ENCODE data around the gene CD248.

The CD248 gene

GRCh38 chr11:66340596-66341501 is 24.0 kb upstream of the CD248 start:
- no peak for DNase-seq

GRCh38 chr11:66339686-66340483 is 23.0 kb upstream of the CD248 start:
- no peak for DNase-seq

GRCh38 chr11:66339162-66339675 is 22.4 kb upstream of the CD248 start:
- no peak for DNase-seq

- no peak for DNase-seq
These were observed 21.7 kb upstream of the CD248 start for GRCh38 chr11:66338276-66339161.

- no peak for DNase-seq
These were observed 20.5 kb upstream of the CD248 start for GRCh38 chr11:66337103-66337899.

- DNase-seq, result no peak
These were observed 19.6 kb upstream of the CD248 start, which contains the start of gene RIN1 for GRCh38 chr11:66336234-66337102. Gene RIN1, minus strand, starts transcription at chr11:66336434. Its CDS starts 32 bp downstream, at chr11:66336402.

- DNase-seq, result no peak
These were observed 18.8 kb upstream of the CD248 start for GRCh38 chr11:66335531-66336233.

- no peak for DNase-seq
These were observed 18.0 kb upstream of the CD248 start for GRCh38 chr11:66334605-66335442.

- DNase-seq, result no peak
These were observed 17.2 kb upstream of the CD248 start for GRCh38 chr11:66333896-66334604.

- no peak for DNase-seq
These were observed 16.5 kb upstream of the CD248 start for GRCh38 chr11:66333220-66333877.

GRCh38 chr11:66332371-66333219 is 15.8 kb upstream of the CD248 start:
- no peak for DNase-seq

GRCh38 chr11:66331542-66332370 is 14.9 kb upstream of the CD248 start:
- no peak for DNase-seq

- no peak for DNase-seq
These were observed 14.1 kb upstream of the CD248 start for GRCh38 chr11:66330931-66331330.

- no peak for DNase-seq
These were observed 12.4 kb upstream of the CD248 start for GRCh38 chr11:66329165-66329673.

GRCh38 chr11:66328302-66329144 is 11.7 kb upstream of the CD248 start:
- DNase-seq, result peak; percentile 82

Data from NCI-H1436 (cell line).